ENCODE results near the gene SLC4A3. TPM values are rescaled to one million over a fixed set of nuclear protein-coding genes. Genes with fewer than 3 reads are reported as not detected.
A peak's percentile ranks its signal among the peaks of the same experiment; 100 is the strongest.

The SLC4A3 gene, protein sequence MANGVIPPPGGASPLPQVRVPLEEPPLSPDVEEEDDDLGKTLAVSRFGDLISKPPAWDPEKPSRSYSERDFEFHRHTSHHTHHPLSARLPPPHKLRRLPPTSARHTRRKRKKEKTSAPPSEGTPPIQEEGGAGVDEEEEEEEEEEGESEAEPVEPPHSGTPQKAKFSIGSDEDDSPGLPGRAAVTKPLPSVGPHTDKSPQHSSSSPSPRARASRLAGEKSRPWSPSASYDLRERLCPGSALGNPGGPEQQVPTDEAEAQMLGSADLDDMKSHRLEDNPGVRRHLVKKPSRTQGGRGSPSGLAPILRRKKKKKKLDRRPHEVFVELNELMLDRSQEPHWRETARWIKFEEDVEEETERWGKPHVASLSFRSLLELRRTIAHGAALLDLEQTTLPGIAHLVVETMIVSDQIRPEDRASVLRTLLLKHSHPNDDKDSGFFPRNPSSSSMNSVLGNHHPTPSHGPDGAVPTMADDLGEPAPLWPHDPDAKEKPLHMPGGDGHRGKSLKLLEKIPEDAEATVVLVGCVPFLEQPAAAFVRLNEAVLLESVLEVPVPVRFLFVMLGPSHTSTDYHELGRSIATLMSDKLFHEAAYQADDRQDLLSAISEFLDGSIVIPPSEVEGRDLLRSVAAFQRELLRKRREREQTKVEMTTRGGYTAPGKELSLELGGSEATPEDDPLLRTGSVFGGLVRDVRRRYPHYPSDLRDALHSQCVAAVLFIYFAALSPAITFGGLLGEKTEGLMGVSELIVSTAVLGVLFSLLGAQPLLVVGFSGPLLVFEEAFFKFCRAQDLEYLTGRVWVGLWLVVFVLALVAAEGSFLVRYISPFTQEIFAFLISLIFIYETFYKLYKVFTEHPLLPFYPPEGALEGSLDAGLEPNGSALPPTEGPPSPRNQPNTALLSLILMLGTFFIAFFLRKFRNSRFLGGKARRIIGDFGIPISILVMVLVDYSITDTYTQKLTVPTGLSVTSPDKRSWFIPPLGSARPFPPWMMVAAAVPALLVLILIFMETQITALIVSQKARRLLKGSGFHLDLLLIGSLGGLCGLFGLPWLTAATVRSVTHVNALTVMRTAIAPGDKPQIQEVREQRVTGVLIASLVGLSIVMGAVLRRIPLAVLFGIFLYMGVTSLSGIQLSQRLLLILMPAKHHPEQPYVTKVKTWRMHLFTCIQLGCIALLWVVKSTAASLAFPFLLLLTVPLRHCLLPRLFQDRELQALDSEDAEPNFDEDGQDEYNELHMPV
- 5.8 and 7.9 TPM in 2 replicates for total RNA-seq (2014; rRNA removed; shearing (Covaris generic))
- 5.5 and 6.6 TPM in 2 replicates for polyA plus RNA-seq (2015; cell fraction: cytosol; rRNA removed)
- 20.6 and 25.5 TPM in 2 replicates for polyA plus RNA-seq (2015; cell fraction: nucleus; rRNA removed)

DNA sequence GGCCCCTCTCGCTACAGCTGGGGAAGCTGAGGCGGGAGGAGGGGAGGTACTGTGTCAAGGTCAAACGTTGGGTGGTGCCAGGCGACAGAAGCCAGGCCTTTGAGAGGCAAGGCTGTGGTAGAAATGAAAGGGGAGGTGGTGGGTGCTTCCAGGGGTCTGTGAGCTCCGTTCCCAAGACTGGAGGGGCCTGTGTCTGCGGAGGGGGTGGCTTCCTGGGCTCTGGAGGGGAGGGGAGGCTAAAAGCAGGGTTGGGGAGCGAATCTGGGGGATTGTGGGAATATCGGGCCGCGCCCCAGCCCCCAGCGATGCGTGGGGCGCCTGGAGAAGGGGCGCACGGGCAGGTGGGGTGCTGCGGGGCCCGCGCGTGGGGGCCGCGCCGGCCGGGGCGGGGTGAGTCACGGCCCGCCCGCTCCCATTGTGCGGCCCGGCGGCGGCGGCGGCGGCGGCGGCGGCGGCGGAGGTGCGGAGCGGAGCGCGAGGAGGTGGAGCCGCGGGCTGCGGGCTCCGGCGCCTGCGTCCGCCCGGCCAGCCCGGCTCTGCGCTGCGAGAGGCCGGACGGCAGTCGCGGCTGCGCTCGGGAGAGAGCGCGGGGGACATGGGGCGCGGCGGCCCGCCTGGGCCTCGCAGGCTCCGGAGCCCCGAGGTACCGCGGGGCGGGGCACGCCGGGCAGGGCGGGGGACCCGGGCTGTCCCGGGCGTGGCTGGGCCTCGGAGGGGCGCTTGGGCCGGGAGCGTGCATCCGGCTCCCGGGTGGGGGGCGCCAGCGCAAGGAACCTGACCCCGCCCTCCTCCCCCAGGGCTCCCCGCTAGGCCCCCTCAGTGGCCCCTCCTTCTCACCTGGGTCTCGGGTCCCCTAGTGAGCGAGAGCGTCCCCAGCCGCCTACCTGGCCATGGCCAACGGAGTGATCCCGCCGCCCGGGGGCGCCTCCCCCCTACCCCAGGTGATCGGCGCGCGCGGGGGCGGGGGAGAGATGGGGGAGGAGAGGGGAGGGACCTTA lies at the start of gene SLC4A3:
TSS of gene SLC4A3 (plus strand) at position 528 of the 998 bp plus-strand sequence. CDS start at position 891, 363 bp downstream.
- no peak for DNase-seq (ENCODE audit: low read depth)

DNA sequence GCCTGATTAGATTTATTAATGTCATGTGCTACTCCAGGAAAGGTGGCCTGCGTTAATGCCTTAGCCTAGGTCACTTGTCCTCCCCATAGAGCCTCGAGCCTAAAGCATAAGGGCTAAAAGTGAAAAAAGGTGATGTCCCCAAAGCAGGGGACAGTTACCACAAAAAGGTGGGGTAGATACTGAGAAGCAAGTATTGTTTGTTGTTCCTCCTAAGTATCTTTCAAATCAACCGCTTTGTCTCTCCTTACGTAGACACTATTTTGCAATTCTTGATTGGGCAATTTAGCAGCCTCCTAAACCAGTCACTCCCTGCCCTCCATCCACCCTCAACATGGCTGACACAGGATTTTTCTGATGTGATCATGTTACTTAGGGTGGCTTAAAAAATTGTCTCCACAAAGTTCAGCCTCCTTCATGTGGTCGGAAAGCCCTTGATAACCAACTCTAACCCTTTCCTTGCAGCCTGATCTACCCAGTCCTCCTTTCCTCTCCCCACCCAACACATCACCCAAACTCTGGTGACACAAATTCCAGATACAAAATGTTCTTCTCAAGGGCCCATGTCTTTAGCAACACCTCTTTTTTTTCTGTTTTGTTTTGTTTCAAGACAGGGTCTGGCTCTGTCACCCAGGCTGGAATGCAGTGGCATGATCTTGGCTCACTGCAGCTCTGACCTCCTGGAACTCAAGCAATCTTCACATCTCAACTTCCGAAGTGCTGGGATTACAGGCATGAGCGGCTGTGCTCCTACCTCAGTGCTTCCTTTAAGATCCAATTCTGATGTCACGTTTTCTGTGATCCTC lies 48.4 kb upstream of the SLC4A3 start:
- DNase-seq (ENCODE audit: low read depth) = no peak

DNA sequence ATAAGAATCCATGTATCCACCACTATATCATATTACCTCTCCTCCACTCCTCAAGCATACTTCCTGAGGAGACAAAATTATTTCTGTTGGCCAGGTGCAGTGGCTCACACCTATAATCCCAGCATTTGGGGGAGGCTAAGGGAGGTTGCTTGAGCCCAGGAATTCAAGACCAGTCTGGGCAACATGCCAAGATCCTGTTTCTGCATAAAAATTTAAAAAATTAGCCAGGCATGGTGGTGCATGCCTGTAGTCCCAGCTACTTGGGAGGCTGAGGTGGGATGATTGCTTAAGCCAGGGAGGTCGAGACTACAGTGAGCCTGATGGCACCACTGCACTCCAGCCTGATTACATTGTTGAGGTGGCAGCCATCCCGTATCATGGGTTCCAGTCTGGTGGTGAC lies 46.1 kb upstream of the SLC4A3 start:
- DNase-seq (ENCODE audit: low read depth) = no peak

DNA sequence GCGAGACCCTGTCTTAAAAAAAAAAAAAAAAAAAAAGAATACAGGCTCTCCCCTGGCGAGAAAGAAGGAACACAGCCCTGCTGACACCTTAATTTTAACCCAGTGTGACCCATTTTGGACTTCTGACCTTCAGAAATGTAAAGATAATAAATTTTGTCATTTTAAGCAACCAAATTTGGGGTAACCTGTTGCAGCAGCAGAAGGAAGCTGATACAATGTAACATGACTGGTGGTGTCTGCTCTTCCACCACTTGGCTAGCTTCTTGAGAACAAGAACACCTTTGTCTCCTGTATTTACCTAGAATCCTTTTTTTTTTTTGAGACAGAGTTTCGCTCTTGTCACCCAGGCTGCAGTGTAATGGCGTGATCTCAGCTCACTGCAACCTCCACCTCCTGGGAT lies 36.3 kb upstream of the SLC4A3 start:
- no peak for DNase-seq (ENCODE audit: low read depth)

DNA sequence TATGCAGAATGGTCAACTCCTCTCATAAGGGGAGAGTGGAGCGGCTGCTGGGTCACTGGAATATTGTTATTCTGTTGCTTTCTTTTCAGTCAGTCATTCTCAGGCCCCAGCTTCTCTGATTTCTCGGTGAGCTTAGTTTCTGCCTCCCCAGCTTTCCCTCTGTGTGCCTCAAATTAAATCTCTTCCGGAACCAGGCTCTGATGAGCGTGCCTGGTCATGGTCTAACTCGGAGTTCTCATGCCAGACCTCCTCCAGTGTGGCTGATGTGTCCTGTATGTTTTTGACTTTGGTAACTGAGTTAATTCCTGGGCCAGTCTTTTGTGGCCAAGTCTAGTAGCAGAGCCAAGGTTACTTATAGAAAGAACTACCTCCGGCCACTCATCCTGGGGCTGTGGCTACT lies 34.7 kb upstream of the SLC4A3 start:
- no peak for DNase-seq (ENCODE audit: low read depth)

DNA sequence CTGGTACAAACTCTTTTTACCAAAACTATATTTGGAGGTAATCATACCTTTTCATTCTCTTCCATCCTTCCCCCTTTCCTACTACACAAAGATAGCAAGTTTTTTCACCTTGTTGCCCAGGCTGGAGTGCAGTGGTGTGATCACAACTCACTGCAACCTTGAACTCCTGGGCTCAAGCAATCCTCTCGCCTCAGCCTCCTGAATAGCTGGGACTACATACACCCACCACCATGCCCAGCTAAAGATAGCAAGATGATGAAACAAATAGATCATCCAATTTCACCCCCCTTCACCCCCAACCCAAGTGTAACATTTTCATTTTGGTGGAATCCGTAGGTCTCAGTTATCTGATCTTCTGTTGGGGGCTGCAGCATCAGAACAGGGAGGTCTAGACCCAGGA lies 34.3 kb upstream of the SLC4A3 start:
- no peak for DNase-seq (ENCODE audit: low read depth)

DNA sequence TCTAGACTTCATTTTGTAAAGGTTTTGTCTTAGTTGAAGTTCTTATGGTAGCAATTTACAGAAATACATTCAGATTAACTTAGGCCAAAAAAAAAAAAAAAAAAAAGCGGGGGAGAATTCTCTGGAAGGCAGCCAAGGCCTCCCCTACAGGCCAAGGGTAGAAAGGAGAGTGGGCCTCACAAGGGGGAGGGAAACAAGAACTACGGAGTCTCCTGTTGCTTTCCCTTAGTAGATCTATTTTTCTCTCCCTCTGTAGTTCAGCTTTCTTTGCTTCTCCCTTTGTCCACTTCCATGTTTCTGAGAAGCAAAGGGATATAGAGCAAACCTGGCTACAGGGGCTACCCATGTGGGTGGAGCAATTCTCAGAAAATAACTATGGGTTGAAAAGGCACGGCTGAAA lies 32.2 kb upstream of the SLC4A3 start:
- DNase-seq (ENCODE audit: low read depth) = no peak

DNA sequence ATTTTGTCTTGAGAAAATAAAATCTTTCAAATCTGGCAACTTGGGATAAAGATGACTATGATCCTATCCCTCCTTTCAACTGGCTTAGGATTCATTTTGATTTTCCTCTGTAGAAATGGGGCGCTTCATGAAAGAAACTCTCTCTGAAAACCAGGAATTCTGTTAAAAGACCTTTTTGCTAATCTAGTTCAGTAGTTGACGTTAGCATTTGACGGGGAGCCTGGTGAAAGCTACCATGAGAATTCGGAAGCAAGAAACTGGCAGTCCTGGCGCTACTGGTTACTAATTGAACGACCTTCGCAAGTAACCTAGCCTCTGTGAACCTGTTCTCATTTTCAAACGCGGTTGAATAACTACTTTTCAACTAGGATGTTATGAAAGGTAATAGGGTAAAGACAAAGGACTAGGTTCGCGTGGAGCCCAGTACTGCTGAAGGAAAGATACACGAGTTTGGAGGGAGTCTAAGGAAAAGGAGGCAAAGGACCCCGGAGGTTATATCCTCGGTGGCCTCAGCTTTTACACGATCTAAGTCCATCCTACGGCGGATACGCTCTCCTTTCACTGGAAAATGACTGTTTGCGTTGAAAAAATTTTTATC lies 30.4 kb upstream of the SLC4A3 start:
- DNase-seq (ENCODE audit: low read depth) = no peak

DNA sequence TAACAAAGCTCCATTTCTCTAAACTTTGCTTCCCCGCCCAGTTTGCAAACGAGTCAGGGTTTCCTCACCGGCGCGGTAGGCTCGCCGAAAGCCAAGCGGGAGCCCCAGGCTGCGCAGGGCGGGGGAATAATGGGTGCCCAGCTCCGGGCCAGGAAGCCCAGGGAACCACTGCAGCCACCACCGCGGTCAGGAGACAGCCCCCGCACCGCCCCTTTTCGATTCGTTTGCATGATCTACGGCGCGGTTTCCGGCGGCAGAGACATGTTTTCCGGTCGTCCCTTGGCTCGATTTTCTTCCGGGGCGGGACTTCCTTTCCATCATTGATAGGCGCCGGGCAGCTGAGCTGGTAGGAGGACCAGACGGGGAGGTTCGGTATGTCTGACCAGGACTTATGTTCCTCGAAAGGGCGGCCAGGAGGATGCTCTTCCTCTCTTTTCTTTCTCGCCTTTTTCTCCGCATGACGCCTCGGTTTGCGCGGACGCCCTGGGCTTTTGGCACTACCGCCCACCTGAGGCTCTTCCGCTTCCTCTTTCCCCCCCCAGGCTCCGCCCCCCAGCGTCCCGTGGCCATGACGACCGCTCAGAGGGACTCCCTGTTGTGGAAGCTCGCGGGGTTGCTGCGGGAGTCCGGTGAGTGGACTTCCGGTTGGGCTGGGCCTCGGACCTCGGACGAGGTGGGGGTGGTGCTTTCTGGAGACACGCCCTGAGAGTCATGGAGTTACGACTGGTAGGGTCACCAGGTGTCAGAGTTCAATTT lies 29.7 kb upstream of the SLC4A3 start, which contains the start of gene STK11IP:
TSS of gene STK11IP (plus strand) at position 306 of the 756 bp plus-strand sequence. CDS start at position 569, 263 bp downstream.
- peak; percentile 96 for DNase-seq (ENCODE audit: low read depth)

DNA sequence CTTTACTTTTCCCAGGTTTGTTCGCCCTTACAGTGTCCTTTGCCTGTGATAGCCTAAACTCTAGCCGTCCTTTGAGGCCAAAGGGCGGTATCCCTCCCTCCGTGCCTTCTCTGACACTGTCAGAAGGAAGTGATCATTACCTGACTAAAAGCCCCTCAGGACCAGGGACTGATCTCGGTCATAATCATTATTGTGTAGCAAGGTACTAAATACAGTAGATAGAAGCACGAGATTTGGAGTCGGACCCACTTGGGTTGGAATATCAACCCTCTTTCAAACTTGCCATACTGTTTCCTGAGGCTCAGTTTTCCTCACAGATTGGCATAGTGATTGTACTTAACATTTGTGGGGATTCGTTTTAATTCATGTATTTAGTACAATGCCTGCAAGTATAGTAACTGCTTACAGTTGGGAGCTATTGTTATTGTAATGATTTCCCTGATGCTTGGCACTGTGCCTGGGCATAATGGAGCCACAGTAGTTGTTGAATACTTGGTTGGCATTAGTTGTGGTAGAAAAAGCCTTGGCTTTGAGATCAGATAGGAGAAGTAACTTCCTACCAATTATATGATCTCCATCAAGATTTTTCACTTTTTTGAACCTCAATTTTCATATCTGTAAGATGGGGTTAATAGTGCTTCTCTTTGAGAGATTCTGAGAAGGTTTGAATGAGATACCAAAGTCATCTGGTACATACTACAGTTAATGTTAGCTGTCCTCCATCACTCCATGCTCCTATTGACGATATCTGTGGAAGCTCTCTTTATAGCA lies 28.9 kb upstream of the SLC4A3 start:
- no peak for DNase-seq (ENCODE audit: low read depth)

DNA sequence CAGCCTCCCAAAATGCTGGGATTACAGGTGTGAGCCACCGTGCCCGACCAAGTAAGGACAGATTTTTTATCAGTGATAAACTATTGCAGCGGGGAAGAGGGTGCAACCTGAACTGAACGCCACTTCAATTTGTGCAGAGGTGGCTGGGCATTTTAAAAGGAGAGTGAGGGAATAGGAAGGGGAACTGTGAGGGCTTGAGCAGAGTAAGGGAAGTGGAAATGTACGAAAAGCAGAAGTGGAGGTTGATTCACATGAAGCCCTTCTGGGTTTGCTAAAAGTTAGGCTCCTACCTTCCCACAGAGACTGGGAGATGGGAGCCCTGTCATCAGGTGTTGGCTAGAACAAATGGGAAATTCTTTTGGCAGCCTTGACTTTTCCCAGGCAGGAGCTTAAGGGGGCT lies 23.7 kb upstream of the SLC4A3 start:
- no peak for DNase-seq (ENCODE audit: low read depth)

DNA sequence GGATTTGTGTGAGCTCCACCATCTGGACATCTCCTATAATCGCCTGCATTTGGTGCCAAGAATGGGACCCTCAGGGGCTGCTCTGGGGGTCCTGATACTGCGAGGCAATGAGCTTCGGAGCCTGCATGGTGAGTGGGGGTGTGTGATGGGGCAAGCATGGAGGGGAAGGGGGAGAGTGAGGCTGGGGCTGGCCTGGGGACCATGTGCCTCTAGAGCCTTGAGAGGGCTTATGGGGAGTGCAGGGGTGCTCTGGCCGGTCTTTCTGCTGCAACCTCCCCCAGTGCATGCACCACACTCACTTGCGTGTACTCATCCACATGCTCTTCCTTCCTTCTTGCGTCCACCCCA lies 21.8 kb upstream of the SLC4A3 start:
- DNase-seq (ENCODE audit: low read depth) = no peak

DNA sequence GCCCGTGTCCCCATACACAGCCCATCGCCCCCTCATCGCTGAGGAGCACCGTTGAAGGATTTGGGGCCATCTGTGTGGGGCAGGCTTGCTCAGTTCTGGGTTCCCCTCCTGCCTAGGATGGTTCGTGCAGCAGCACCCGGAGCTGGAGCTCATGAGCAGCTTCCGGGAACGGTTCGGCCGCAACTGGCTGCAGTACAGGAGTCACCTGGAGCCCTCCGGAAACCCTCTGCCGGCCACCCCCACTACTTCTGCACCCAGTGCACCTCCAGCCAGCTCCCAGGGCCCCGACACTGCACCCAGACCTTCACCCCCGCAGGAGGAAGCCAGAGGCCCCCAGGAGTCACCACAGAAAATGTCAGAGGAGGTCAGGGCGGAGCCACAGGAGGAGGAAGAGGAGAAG lies 19.5 kb upstream of the SLC4A3 start:
- DNase-seq (ENCODE audit: low read depth) = no peak

DNA sequence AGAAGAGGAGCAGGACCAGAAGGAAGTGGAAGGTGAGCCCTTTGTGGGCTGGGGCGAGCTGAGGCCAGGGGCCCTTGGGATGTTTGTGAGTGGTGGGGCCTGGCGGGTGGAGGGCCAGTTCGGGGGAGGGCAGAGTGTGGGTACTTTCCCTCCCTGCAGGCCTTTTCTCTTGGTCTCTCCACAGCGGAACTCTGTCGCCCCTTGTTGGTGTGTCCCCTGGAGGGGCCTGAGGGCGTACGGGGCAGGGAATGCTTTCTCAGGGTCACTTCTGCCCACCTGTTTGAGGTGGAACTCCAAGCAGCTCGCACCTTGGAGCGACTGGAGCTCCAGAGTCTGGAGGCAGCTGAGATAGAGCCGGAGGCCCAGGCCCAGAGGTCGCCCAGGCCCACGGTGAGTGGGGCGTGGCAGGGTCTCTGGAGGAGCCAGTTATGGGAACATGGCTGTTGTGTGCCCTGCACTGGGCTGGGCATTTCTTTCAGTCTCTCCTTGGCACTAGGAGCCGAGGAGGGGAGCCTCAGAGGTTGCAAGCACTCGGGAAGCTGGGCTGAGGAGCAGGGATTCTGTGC lies 18.9 kb upstream of the SLC4A3 start:
- DNase-seq (ENCODE audit: low read depth) = no peak

DNA sequence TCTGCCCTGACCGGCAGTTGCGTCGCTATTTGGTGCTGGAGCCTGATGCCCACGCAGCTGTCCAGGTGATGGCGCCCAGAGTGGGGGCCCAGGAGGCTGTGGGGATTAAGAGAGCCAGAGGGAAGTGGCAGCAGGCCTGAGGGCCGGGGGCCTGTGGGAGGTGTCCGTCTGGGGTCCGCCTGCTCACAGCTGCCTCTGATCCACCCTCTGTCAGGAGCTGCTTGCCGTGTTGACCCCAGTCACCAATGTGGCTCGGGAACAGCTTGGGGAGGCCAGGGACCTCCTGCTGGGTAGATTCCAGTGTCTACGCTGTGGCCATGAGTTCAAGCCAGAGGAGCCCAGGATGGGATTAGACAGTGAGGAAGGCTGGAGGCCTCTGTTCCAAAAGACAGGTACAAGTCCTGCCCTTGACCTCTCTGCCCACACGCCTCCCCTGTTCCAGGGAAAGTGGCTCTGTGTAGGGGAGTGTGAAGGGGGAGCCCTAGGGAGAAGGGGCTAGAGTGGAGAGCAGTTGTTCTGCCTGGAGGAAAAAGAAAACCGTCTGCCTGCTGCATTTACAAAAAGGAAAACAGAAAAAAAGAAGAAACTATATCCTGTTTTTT lies 18.2 kb upstream of the SLC4A3 start:
- no peak for DNase-seq (ENCODE audit: low read depth)

DNA sequence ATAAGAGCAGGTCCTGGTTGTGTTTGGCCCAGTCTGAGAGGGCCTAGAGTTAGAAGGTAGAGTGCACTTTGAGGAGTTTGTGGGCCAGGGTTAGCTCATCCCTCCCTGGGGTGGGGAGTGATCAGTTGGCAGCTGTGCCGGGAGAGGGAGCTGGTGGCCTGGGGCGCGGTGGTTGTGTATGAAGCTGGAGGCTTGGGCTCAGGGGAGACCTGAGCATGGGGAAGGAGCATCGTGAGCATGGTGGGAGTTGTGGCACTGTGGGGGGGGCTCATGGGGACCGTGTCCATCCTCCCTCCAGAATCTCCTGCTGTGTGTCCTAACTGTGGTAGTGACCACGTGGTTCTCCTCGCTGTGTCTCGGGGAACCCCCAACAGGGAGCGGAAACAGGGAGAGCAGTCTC lies 16.1 kb upstream of the SLC4A3 start:
- DNase-seq (ENCODE audit: low read depth) = no peak
